GM19023 (cell line): ENCODE measurements around the gene CDH12.
"Not testable (repeated sequence)": the region's sequence is repeated elsewhere in the genome, so short reads cannot be mapped to it uniquely, and the experiment has no call there.

Experiments
- ATAC-seq: cut with Tn5 transposase; IDR thresholded peaks from one replicate; pipeline ENCODE4 v1.9.1; 2021; ENCODE audit warnings: mild to moderate bottlenecking, moderate library complexity; ENCODE audit not compliant: unreplicated experiment

The CDH12 gene

GRCh38 chr5:22774214-22774613, 78.9 kb downstream of the CDH12 start:
- not testable (repeated sequence) for ATAC-seq

GRCh38 chr5:22764736-22765135, 88.4 kb downstream of the CDH12 start:
- no peak for ATAC-seq

GRCh38 chr5:22757776-22758175, 95.4 kb downstream of the CDH12 start:
- ATAC-seq: no peak

GRCh38 chr5:22754155-22754554, 99.0 kb downstream of the CDH12 start:
- ATAC-seq: no peak

- ATAC-seq: no peak
Observed at GRCh38 chr5:22751536-22751935, 101.6 kb downstream of the CDH12 start.

GRCh38 chr5:22736443-22737003, 116.6 kb downstream of the CDH12 start:
- no peak for ATAC-seq

- ATAC-seq: no peak
Observed at GRCh38 chr5:22734907-22735306, 118.2 kb downstream of the CDH12 start.

GRCh38 chr5:22728610-22729009, 124.5 kb downstream of the CDH12 start:
- no peak for ATAC-seq

GRCh38 chr5:22722491-22722890, 130.7 kb downstream of the CDH12 start:
- no peak for ATAC-seq

GRCh38 chr5:22722056-22722455, 131.1 kb downstream of the CDH12 start:
- ATAC-seq: no peak

- ATAC-seq: no peak
Observed at GRCh38 chr5:22719842-22720241, 133.3 kb downstream of the CDH12 start.

GRCh38 chr5:22710660-22711059, 142.5 kb downstream of the CDH12 start:
- no peak for ATAC-seq

GRCh38 chr5:22709743-22710142, 143.4 kb downstream of the CDH12 start:
- ATAC-seq: no peak

GRCh38 chr5:22708770-22709328, 144.3 kb downstream of the CDH12 start:
- no peak for ATAC-seq

GRCh38 chr5:22706901-22707300, 146.2 kb downstream of the CDH12 start:
- ATAC-seq: no peak

- ATAC-seq: no peak
Observed at GRCh38 chr5:22699319-22699718, 153.8 kb downstream of the CDH12 start.

GRCh38 chr5:22693121-22693520, 160.0 kb downstream of the CDH12 start:
- no peak for ATAC-seq

- ATAC-seq: no peak
Observed at GRCh38 chr5:22683050-22683449, 170.1 kb downstream of the CDH12 start.

- no peak for ATAC-seq
Observed at GRCh38 chr5:22678886-22679285, 174.3 kb downstream of the CDH12 start.

GRCh38 chr5:22673131-22673530, 180.0 kb downstream of the CDH12 start:
- ATAC-seq: no peak

GRCh38 chr5:22669345-22669744, 183.8 kb downstream of the CDH12 start:
- ATAC-seq: no peak

GRCh38 chr5:22665801-22666200, 187.3 kb downstream of the CDH12 start:
- no peak for ATAC-seq

GRCh38 chr5:22663134-22663533, 190.0 kb downstream of the CDH12 start:
- ATAC-seq: no peak
